OCI-LY3 (cell line): ENCODE measurements around the gene RBM34.
"Not testable (repeated sequence)": the region's sequence is repeated elsewhere in the genome, so short reads cannot be mapped to it uniquely, and the experiment has no call there.

Experiments used
- H2AFZ ChIP-seq: fragments of 200-600, 300-600 bp; shearing (Covaris generic); 2 replicates; pipeline ENCODE4 v1.6.0; 2014; ENCODE audit warnings: antibody characterized with exemption, low read depth, low read length
- H3K27ac ChIP-seq: fragments of 200-600, 300-600 bp; sonication (generic); 2 replicates; pipeline ENCODE4 v1.5.1; 2014; ENCODE audit warnings: mild to moderate bottlenecking, low read length, moderate library complexity, mixed read lengths
- H3K27me3 ChIP-seq: fragments of 200-600, 300-600 bp; sonication (generic); 2 replicates; pipeline ENCODE4 v1.6.1; 2014; ENCODE audit warnings: low read depth, low read length, mixed read lengths
- H3K36me3 ChIP-seq: fragments of 200-600, 300-600 bp; sonication (generic); replicated peaks from 2 replicates; pipeline ENCODE3; 2014; ENCODE audit warnings: low read depth, low read length, mixed read lengths
- H3K4me1 ChIP-seq: fragments of 300-600, 200-600 bp; sonication (generic); 2 replicates; pipeline ENCODE4 v1.6.1; 2014; ENCODE audit warnings: low read length, mixed read lengths
- H3K4me2 ChIP-seq: fragments of 200-600, 300-600 bp; sonication (generic); 2 replicates; pipeline ENCODE4 v1.6.1; 2014; ENCODE audit warnings: low read length, mixed read lengths
- H3K4me3 ChIP-seq: fragments of 300-600, 200-600 bp; sonication (generic); 2 replicates; pipeline ENCODE4 v1.5.1; 2014; ENCODE audit warnings: antibody characterized with exemption, mild to moderate bottlenecking, low read length, moderate library complexity
- H3K79me2 ChIP-seq: fragments of 300-600, 200-600 bp; shearing (Covaris generic); 2 replicates; pipeline ENCODE4 v1.6.1; 2014; ENCODE audit warnings: mild to moderate bottlenecking, low read length, mixed read lengths
- H3K9ac ChIP-seq: fragments of 300-600, 200-600 bp; shearing (Covaris generic); 2 replicates; pipeline ENCODE4 v1.6.0; 2014; ENCODE audit warnings: mild to moderate bottlenecking, low read length, moderate library complexity
- H3K9me3 ChIP-seq: fragments of 200-600, 300-600 bp; shearing (Covaris generic); 2 replicates; pipeline ENCODE4 v1.6.1; 2014; ENCODE audit warnings: low read length, mixed read lengths; ENCODE audit not compliant: insufficient read depth
- H4K20me1 ChIP-seq: fragments of 200-600, 300-600 bp; sonication (generic); 2 replicates; pipeline ENCODE4 v1.6.1; 2016; ENCODE audit warnings: low read length, mixed read lengths; ENCODE audit not compliant: insufficient read depth
- EZH2phosphoT487 ChIP-seq: fragments of 200-600 bp; shearing (Covaris generic); IDR thresholded peaks from 2 replicates; pipeline ENCODE4 v1.6.1; 2018; ENCODE audit warnings: antibody characterized with exemption, mixed run types, low read depth
- TF ChIP-seq, protein P1 (sequence below): fragments of 200-600, 300-600 bp; sonication (generic); IDR thresholded peaks from 2 replicates; pipeline ENCODE4 v1.5.1; 2014; ENCODE audit warnings: antibody characterized with exemption, low read length, low read depth

The RBM34 gene

DNA sequence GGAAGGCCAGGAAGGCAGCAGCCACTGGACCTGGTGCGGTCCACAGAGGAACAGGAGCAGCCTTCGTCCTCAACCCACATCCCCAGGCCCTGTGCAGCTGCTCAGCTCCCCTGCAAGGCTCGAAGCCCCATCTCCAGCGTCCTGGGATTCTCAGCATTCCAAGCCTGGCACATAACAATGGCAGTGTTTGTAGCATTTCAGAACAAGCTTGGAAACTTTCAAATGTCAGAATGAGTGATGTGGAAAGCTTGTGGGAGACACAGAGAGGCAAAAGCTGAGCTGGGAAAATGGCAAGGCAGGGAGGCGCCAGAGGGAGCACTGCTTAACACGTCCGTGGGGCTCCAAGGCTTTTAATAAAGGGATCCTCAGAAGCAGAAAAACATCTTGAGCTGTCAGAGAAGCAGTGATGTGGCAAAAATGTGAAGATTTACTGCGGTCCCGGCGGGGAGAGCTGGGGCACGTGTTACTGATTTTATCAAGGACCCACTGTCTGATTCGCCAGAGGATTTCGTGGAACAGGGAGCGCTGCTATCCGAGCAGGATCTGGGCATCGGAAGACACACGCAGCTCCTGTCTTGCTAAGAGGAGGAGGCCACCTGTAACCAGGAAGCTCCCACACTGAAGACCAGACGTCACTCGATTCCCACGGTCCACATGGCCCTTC is 70.5 kb downstream of the RBM34 start:
- Histone ChIP-seq H3K27ac (no peak overlapping the region), H3K36me3 (no peaks in the 10 kb centered on the region), H4K20me1 (no peaks in the 10 kb centered on the region), H3K4me3 (no peak overlapping the region), H3K27me3 (no peaks in the 10 kb centered on the region), H3K4me2 (no peak overlapping the region), H3K4me1 (peaks cover 11% of the 10 kb centered on the region), H2AFZ (no peak overlapping the region), H3K9ac (no peak overlapping the region), H3K79me2 (no peaks in the 10 kb centered on the region), H3K9me3 (no peaks in the 10 kb centered on the region)
- no peak for TF ChIP-seq EZH2phosphoT487
- TF ChIP-seq, protein P1, sequence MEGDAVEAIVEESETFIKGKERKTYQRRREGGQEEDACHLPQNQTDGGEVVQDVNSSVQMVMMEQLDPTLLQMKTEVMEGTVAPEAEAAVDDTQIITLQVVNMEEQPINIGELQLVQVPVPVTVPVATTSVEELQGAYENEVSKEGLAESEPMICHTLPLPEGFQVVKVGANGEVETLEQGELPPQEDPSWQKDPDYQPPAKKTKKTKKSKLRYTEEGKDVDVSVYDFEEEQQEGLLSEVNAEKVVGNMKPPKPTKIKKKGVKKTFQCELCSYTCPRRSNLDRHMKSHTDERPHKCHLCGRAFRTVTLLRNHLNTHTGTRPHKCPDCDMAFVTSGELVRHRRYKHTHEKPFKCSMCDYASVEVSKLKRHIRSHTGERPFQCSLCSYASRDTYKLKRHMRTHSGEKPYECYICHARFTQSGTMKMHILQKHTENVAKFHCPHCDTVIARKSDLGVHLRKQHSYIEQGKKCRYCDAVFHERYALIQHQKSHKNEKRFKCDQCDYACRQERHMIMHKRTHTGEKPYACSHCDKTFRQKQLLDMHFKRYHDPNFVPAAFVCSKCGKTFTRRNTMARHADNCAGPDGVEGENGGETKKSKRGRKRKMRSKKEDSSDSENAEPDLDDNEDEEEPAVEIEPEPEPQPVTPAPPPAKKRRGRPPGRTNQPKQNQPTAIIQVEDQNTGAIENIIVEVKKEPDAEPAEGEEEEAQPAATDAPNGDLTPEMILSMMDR, result no peak

DNA sequence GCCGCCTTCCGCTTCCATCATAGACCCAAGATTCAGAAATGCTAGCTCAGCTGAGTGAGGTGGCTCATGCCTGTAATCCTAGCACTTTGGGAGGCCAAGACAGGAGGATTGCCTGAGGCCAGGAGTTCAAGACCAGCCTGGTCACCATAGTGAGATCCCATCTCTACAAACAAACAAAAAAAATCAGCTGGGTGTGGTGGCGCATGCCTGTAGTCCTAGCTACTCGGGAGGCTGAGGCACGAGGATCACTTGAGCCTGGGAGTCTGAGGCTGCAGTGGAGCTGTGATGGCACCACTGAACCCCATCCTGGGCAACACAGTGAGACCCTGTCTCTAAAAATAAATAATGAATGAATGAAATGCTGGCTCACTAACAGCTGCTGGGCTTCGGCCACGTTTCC is 72.1 kb downstream of the RBM34 start:
- Histone ChIP-seq H3K9me3 (no peaks in the 10 kb centered on the region), H3K9ac (no peak overlapping the region), H4K20me1 (no peaks in the 10 kb centered on the region), H3K4me1 (peaks cover 13% of the 10 kb centered on the region), H3K79me2 (no peaks in the 10 kb centered on the region), H3K4me3 (no peak overlapping the region), H3K27ac (no peak overlapping the region), H3K27me3 (0 out of 2 replicates have a peak, but pooled peaks cover 2% of the 10 kb centered on the region), H2AFZ (no peak overlapping the region), H3K36me3 (no peaks in the 10 kb centered on the region), H3K4me2 (no peak overlapping the region)
- TF ChIP-seq, protein P1, result no peak
- no peak for TF ChIP-seq EZH2phosphoT487

DNA sequence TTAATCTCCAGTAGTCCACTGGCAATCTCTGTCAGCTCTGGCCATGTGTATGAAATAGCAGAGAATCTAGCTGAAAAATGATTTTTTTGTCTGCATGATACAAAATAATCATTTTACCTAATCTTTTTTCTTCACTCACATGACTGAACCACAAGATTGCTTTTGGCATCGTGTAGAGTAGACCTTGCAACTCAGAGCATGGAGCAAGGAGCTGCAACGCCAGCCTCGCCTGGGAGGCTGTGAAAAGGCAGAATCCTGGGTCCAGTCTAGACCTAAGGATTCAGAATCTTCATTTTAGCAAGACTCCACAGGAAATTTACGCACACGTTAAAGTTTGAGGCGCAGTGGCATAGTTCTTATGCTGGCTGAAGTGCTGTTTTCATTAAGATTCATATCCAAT is 72.6 kb downstream of the RBM34 start:
- Histone ChIP-seq H3K9me3 (no peaks in the 10 kb centered on the region), H3K4me2 (no peak overlapping the region), H3K4me3 (no peak overlapping the region), H2AFZ (no peak overlapping the region), H3K27ac (no peak overlapping the region), H3K27me3 (0 out of 2 replicates have a peak, but pooled peaks cover 2% of the 10 kb centered on the region), H4K20me1 (no peaks in the 10 kb centered on the region), H3K79me2 (no peaks in the 10 kb centered on the region), H3K36me3 (no peaks in the 10 kb centered on the region), H3K4me1 (peaks cover 13% of the 10 kb centered on the region), H3K9ac (no peak overlapping the region)
- TF ChIP-seq EZH2phosphoT487, result no peak
- TF ChIP-seq, protein P1, result no peak

DNA sequence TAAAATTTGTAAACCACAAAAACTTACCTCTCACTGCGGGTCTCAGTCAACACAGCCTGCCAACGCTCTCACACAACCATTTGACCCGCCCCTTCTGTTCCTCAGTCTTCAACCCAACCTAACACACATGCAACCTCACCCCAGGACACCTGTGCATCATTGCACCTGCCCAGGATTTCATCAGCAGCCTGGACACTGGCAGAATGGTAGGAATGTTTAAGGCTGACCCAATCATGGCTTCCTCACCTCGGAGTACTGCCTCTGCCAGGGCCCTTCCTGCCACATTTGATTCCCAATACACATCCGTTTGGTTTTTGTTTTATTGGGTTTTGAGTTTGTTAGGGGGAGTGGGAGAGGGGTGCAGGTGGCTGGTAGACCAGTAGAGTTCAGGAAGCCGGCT is 73.1 kb downstream of the RBM34 start:
- Histone ChIP-seq H3K4me2 (no peak overlapping the region), H4K20me1 (no peaks in the 10 kb centered on the region), H3K4me1 (peaks cover 14% of the 10 kb centered on the region), H3K4me3 (no peak overlapping the region), H3K27ac (no peak overlapping the region), H3K27me3 (0 out of 2 replicates have a peak, but pooled peaks cover 2% of the 10 kb centered on the region), H3K9ac (no peak overlapping the region), H3K9me3 (no peaks in the 10 kb centered on the region), H3K79me2 (no peaks in the 10 kb centered on the region), H3K36me3 (no peaks in the 10 kb centered on the region), H2AFZ (no peak overlapping the region)
- TF ChIP-seq, protein P1, result no peak
- no peak for TF ChIP-seq EZH2phosphoT487

DNA sequence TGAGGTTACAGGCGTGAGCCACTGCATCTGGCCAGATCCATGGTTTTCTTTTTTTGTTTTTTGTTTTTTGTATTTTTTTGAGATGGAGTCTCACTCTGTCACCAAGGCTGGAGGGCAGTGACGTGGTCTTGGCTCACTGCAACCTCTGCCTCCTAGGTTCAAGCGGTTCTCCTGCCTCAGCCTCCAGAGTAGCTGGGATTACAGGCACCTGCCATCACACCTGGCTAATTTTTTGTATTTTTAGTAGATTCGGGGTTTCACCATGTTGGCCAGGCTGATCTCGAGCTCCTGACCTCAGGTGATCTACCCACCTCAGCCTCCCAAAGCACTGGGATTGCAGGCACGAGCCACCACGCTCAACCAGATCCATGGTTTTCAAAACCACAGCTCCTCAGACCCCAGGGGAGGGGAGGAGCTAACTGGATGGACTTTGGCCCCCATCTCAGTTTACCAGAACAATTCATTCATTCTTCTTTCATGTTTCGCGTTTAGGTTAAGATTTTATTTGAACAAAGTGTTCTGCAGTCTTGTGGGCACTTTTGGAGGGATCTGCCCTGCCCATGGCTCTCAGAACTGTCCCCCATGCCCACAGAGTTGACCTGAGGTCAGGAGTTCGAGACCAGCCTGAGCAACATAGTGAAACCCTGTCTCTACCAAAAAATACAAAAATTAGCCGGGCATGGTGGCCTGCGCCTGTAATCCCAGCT is 75.5 kb downstream of the RBM34 start:
- not testable (repeated sequence) for H3K9ac ChIP-seq, H3K36me3 ChIP-seq, H3K4me3 ChIP-seq, H4K20me1 ChIP-seq, H2AFZ ChIP-seq, H3K27ac ChIP-seq, H3K4me2 ChIP-seq, H3K79me2 ChIP-seq, H3K27me3 ChIP-seq, H3K9me3 ChIP-seq
- H3K4me1 ChIP-seq, result peaks cover 22% of the 10 kb centered on the region
